Inflammatory macrophage (primary cell): ENCODE data around the gene RFTN1.

Experiments
- DNase-seq, 2 donors: peaks; one replicate each; pipeline ENCODE4 v3.0.0-alpha.2; 2020 to 2022

The RFTN1 gene

DNA sequence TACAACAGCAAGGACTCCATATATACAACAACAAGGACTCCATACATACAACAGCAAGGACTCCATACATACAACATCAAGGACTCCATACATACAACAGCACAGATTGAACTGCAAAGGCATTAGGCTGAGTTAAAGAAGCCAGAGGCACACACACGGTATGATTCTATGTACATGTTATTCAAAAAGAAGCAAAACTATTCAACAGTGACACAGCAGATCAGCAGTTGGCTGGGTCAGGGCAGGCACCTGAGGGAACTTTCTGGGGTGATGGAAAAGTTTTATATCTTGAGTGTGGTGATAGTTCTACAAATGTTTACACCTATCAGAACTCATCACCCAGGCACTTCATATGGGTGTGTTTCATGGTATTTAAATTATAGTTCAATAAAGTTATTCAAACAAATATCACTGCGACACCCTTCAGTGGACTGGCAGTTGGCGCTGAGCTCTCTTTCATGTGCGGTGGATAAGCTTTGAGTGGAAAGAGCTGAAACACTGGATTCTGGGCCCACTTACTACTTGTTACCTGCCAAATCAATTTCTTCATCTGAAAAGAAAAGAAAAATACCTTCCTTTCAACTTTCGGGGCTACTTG, 28.0 kb downstream of the RFTN1 start:
- no peak for DNase-seq

DNA sequence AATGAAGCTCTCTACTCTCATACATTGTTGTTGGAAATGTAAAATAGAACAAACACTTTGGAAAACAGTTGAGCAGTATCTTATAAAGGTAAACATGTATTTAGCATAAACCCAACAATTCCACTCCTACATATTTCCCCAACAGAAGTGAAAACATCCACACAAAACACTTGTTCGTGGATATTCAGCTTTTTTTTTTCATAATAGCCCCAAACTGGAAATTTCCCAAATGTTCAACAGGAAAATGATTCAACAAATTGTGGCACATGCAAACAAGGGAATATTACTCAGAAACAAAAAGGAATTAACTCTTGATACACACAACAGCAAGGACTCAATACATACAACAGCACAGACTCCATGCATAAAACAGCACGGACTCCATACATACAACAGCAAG, 28.5 kb downstream of the RFTN1 start:
- DNase-seq: no peak

DNA sequence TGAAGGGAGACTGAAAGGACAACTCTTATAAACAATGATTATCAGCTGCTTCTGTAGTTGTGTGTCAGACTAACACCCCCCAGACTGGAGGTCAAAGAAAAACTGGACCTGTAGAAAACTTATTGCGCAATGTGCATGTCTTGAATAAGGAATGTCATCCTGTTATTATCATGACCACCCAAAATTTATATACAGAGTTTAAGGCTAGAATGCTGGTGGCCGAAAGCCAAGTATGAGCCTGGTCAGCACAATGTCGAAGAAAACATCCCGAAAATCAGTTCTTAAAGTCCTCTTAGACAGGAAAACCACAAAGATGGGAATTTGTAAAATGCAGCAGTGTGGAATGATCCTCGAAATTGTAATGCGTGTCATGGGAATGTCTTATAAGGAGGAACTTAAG, 29.3 kb downstream of the RFTN1 start:
- DNase-seq: no peak

DNA sequence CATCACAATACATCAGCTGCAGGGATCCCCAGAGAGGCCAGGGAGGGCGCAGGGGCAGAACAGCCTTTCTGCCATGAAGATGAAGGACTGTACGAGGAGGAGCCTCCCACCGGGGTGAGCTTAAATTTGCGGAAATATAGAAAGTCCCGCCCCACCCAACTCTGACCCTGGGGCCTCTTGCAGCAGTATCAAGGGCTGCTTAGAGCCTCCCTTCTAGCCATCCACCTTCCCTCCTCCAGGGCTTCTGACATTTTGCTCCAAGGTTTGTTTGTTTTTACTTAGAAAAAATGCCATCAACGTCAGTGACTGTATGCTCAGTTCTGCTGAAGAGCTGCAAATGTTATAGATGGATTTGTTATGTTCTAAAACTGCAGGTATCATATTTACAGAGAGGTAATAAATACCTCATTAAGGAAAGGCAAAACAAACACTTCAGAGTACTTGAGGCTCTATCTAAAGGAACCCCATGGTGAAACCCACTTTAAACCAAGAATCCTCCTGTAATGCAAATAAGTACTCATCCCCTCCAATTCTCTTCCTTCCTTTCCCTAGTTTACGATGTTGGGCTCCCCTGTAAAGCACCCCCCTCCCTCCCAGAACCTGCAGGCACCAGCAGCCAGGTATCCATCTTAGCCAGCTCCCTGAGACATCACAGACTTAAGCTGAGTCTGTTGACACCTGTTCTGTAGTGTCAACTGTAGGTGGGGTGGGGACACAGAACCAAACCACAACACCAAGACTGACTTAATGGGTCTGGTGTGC, 30.5 kb downstream of the RFTN1 start:
- peak; percentile 67 to 73 for DNase-seq

DNA sequence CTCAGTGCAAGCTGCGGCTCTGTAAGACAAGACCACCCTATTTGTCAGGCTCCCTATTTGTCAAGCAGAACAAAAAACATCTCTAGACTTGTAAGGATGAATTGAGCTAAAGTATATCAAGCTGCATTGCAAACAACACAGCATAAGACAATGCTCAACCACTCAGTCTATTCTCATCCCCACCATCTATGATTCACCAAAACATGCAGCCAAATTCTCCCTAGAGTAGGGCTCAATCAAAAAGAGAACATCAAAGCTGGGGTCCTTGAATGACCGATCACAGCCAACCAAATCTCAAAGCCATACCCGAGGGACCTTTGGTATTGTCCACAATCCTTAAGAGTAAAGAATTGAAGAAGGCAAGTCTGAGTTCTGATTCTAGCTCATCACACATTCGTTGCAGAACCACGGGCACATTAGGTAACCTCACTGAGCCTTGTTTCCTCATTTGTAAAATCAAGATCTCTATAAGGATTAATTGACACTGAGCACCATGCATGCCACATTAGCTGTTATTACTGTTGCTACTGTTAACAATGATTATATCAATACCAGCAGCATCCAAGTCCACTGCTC, 31.2 kb downstream of the RFTN1 start:
- peak; percentile 59 to 71 for DNase-seq

DNA sequence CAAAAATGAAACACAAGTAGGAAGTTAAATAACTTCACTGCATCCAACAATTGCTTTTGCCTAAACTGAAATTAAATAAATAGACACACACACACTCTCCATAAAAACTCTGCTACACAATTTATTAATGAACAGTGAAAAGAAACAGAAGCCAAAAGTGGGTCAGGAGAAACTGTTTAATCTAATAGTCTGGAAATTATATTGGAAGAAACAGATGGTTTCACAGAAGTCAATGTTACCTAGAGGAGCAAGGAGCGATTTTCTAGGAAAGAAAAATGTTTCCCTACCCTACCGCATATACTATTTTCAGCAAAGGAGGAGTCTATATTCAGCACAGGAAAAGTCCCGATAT, 32.0 kb downstream of the RFTN1 start:
- DNase-seq: no peak

DNA sequence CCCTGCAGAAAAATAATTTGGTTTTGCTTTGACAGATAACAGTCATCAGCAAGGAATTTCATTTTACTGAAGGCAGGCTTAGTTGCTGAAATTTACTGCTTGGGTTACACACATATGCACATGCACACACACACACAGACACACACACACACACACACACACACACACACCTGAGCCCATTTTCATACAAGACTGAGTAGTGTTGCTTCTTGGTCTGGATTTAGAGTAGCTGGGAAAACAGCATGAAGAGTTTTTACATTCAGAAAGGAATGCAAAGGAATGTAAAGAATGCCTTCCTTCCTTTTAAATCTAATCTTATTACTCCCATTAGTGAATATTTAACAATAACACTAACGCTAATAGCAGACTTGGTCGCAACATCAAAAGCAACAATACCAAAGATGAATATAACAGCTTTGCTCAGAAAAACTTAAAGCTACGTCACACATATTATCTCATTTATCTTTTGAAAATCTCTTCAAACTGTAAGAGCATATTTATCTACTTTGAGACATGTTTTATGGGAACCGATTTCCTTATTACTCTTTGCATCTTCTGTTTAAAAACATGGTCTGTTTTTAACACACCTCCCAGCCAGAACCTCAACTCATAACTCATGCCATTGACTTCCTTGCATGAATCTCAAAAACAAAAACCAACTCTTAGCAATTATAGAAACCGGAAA, 32.5 kb downstream of the RFTN1 start:
- DNase-seq: peak; percentile 7 to 49

DNA sequence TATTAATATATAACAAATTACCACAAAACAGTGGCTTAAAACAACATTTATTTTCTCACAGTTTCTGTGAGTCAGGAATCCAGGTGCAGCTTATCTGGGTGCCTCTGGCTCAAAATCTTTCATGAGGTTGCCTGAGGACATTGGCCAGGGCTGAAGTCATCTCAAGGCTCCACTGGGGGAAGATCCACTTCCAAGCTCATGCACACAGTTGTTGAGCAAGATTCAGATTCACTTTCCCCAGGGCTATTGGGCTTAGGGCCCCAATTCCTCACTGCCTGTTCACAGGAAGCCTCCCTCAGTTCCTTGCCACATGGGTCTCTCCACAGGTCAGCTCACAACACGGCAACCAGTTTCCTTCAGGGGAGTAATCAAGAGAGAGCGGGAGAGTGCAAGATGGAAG, 35.0 kb downstream of the RFTN1 start:
- peak in 1 of 2 donors; percentile 5 for DNase-seq

DNA sequence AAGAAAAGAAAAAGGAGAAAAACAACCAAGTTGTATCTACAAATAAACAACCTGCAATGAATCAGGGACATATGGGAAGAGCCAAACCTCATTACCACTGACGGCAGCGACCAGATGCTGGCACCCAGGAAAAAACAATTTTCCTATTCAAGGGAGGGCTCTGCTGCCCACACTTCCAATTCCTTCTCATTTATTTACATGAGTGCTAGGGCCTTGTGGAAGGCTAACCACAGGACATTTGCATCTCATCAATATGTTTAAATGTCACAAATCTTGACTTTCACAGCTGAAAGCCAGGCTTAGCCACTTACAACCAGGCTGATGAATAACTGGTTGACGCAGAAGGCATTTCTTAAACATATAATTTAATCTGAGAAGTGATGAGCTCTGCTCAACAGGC, 36.0 kb downstream of the RFTN1 start:
- DNase-seq: no peak

DNA sequence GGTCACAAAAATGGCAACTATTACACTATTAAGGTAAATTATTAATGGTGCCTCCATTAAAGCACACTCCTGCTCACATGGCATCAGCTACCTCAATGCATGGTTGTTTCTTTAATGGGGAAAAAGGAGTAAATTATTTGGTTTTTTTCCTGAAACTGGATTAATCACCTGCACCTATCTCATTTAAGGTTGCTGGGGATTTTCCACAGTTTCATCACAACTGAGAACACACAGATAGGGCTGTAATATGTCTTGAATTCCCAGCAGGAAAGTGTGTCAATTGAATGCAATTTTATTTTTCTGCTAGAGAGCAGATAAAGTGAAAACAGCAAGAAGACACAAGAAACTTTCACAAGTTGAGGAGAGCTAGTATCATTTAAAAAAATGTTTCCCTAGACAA, 36.4 kb downstream of the RFTN1 start:
- DNase-seq: no peak

DNA sequence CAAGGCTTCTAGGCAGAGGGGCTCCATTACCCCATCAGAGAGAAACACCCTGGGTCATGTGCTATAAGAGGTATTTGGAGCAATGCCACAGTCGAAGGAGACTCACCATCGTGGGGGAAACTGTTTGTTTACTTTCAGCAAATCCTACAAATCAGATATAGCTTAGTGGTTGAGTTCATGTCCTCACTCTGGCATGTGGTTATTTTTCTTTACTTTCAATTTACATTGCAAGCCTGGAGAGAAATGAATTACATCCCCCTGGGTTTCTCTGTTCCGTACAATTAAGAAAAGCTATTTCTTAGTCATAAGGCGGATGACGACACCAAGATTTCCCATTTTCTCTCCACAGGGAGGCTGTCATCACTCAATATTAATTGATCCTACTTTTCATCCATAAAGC, 36.9 kb downstream of the RFTN1 start:
- peak in 1 of 2 donors; percentile 19 for DNase-seq

DNA sequence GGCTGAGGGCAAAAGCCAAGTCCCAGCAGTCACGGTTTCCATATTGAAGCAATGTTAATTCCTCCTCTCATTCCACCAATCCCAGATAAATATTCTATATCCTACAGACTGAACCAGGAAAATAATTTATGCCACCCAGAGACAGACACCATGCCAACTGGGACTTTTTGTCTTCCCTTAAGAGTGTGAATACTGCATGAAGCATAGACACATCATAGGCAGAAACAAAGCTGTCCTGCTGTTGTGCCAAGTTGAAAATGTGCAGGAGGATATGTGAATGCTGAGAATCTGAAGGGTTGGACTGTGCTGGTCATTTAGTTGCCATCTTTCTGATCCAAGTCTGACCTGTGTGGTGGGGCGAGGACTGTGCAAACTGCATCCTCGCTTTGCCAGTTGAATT, 37.7 kb downstream of the RFTN1 start:
- DNase-seq: no peak

DNA sequence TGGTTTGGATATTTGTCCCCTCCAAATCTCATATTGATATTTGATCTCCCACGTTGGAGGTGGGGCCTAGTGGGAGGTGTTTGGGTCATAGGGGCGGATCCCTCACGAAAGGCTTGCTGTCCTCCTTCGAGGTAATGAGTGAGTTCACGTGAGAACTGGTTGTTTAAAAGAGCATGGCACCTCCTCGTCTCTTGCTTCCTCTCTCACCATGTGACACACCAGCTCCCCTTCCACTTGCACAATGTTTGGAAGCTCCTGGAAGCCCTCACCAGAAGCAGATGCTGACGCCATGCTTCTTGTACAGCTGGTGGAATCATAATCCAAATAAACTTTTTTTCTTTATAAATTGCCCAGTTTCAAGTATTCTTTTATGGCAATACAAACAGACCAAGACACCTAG, 38.6 kb downstream of the RFTN1 start:
- DNase-seq: peak in 1 of 2 donors; percentile 27

DNA sequence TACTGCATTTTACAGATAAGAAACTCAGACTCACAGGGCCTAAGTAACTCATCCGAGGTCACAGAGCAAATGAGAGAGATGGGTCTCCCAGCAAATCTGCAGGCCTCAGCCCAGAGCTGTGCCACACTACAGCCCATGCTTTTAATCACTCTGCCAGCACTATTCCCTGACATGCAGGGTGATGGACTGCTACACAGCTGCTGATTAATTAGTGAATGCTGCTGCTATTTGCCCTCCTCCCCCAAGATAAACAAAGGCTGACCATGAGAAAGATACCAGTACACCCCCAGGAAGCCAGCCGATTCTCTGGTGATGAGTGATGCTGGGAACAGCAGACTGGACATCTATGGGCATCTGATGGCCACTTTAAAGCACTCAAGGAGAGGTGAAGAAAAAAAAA, 39.3 kb downstream of the RFTN1 start:
- no peak for DNase-seq

DNA sequence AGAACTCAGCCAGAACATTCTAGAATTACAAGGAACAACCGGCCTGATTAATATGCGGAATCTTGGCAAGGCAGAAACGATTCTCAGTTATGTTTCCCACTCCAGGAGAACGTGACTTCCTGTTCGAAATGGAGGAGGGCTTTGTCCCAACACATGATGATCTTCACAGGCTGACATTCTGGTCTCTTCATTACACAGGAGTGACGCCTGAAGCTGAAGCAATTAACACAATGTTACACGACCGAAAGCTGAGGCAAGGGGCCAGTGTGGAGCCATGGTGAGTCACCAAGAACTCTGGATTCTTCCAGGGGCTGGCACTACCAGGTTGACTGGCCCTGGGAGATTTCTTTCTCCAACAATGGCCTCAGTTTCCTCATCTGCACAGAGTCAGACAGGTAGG, 40.9 kb downstream of the RFTN1 start:
- no peak for DNase-seq

DNA sequence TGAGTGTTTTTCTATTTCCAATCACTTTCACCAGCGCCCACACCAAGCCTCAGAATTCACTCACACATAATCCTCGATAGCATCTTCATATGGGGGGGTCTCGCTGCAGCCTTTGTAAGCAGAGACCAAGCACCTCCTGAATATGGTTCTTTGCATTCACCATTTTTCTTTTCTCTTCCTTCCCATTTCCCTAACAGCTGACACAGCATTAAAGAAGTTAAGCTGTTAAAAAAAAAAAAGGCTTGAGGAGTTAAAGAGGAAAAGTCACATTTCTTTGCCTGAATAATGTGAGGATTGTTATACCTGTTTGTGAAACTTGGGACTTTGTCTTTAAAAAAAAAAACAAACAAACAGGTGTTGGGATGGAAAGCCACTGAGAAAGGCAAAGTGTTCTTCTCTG, 41.6 kb downstream of the RFTN1 start:
- DNase-seq: no peak

DNA sequence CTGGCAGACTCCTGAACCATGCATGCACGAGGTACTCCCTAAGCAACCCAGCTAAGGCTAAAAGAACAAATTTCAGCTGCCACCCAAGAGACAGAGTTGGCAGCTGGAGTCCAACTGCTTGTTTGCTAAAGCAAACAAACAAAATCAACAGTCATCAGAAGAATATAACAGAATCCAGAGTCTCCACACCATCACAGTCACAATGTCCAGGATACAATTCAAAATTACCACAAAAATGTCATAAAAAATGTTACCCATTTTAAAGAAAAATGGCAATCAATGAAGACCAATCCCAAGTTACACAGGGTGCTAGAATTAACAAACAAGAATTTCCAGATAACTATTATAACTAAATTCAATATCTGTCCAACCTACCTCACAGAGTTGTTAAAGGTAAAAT, 42.9 kb downstream of the RFTN1 start:
- no peak for DNase-seq

DNA sequence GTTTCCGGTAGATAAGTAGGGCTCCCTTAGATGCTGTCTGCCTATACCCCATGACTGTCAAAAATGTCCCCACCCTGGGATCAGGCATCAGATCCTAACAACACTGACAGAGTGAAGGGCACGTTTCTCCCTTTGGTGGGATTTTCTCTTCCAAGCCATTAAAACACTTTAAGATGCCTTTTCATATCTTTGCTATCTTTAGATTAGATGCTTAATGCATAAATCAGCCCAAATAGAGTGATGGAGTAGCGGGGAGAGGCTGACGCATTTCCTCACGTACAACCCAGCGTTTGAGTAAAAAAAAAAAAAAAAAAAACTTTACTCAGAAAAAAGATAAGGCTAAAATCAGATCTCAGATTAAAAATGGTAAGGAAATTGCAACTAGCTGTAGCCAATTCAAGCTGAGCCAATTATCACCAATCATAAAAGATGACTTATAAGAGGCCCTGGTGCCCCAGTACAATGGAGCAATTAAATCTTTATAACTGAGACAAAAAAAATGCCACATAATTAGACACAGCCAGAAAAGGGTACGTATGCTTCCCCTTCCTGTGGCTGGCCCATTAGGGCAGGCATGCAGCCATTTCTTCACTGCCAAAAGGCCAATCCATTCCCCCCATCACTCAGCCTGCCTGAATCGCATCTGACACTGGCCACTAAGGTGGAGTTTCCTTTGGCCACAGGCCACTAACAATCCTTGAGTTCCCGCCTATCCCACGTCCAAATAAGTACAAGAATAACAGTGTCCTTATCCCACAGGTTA, 45.0 kb downstream of the RFTN1 start:
- no peak for DNase-seq

DNA sequence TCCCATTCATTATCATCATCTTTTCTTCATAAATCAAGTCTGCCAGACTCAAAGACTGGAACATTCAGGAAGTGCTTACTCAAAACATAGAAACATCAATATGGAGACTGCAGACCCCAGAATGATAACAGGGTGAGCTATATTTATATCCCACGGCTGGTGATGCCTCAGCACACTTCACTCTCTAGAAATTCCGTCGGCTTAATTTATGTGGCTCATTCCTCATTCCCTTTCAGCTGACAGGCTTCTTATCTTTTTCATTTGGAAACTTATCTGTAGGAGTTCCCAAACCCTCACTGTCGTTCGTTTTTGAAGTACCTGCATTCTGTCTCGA, 45.5 kb downstream of the RFTN1 start:
- DNase-seq: no peak

DNA sequence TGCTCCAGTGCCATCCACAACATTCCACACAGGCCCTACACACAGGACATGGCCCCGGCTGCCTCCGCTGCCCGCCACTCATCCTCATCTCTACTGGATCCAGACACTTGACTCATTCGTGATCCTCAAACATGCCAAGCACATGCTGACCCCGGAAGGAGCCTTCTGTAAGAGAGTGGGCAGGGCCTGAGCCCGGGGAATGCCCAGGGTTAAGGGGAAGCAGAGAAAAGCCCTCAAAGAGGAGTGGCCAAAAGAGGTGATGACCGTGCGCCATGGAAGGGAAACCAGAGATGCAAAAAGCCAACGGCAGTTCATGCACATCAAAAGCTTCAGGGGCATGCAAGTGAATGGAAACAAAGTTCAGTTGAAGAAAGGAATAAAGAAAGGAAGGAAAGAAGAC, 46.1 kb downstream of the RFTN1 start:
- DNase-seq: peak; percentile 33 to 36

DNA sequence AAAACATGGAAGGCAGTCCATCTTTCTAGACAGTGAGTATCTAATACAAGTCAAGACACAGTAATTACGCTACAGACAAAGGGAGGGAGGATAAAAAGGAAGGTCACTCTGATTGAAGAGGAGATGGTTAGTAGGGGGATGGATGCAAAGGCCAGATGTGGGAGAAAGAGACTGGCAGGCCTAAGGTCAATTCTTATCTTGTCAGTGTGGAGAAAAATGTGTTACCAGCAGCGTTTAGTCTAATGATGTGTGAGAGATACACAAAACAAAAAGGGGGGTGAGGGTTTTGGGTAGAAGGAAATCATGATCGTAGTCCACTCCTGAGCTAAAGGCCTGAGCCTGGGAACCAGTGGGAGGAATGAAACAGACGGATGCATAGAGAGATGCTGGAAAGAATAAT, 46.7 kb downstream of the RFTN1 start:
- DNase-seq: no peak

DNA sequence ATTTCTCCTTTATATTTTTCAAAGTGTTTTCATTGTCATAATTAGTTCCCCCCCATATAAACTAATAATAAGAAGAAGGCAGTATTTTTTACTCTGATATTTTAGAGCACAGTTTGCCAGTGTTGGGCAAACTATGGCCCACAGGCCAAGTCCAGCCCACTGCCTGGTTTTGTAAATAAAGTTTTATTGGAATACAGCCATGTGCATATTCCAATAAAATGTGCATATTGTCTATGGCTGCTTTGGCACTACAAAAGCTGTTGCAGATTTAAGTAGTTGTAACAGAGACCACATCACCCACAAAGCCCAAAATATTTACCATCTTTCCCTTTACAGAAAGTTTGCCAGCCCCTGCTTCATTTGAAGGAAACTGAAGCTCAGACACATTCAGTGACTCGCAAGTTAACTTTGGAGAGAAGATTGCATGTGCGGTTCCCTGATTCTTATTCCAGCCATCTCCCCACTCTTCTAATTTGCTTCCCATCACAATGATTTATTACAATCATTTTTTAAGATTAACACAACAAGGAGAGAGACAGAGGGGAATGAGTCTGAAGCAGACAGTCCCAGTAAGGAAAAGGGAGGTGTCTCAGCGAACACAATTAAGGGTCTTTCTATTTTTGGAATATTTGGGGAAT, 48.9 kb downstream of the RFTN1 start:
- no peak for DNase-seq

DNA sequence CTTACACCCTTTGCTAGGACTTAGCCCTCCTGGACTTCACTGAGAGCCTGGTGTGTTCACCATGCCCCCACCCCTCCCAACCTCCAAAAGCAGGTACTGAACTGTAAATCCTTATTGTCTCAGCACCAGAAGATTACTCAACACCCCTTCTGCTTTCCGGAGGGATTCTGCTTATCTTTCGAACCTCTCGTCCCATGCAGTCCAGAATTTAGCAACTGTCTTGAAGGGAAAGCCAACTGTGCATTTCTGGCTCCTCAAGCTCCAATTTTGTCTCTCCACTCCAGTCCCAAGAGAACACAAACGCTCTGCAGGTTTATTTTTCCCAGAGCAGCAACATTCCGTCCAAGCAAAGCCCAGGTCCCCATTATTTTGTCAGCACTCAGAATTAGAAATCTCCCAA, 49.6 kb downstream of the RFTN1 start:
- DNase-seq: no peak
